H9 (cell line): Measurements from ENCODE around the gene SMYD5. TPM values are rescaled to one million over a fixed set of nuclear protein-coding genes. Genes with fewer than 3 reads are reported as not detected.

ENCODE experiments used
- DNase-seq: peaks from one replicate; pipeline ENCODE4 v3.0.0-alpha.2; 2017
- H2AFZ ChIP-seq: one replicate; pipeline ENCODE4 v1.6.1; 2013; ENCODE audit warnings: mild to moderate bottlenecking, low read length, control low read depth, moderate library complexity
- H2AK5ac ChIP-seq: 2 replicates; pipeline ENCODE4 v1.6.1; 2013; ENCODE audit warnings: low read length, control low read depth, mixed read lengths; ENCODE audit not compliant: insufficient read length
- H2BK120ac ChIP-seq: one replicate; pipeline ENCODE4 v1.6.1; 2013; ENCODE audit warnings: low read depth, mild to moderate bottlenecking, low read length, control low read depth, inconsistent platforms; ENCODE audit not compliant: poor library complexity, severe bottlenecking
- H2BK12ac ChIP-seq: 2 replicates; pipeline ENCODE4 v1.6.1; 2013; ENCODE audit warnings: low read length, control low read depth, mixed read lengths, low read depth; ENCODE audit not compliant: insufficient read length
- H2BK15ac ChIP-seq: 2 replicates; pipeline ENCODE4 v1.6.1; 2013; ENCODE audit warnings: low read depth, low read length, control low read depth
- H2BK20ac ChIP-seq: one replicate; pipeline ENCODE4 v1.6.1; 2013; ENCODE audit warnings: low read depth, mild to moderate bottlenecking, low read length, control low read depth, inconsistent platforms; ENCODE audit not compliant: poor library complexity, severe bottlenecking
- H2BK5ac ChIP-seq: 2 replicates; pipeline ENCODE4 v1.6.1; 2013; ENCODE audit warnings: low read length, control low read depth, mixed read lengths; ENCODE audit not compliant: insufficient read length
- H3K14ac ChIP-seq: 2 replicates; pipeline ENCODE4 v1.6.1; 2013; ENCODE audit warnings: low read length, control low read depth; ENCODE audit not compliant: insufficient read depth
- H3K18ac ChIP-seq: 2 replicates; pipeline ENCODE4 v1.6.1; 2013; ENCODE audit warnings: low read depth, mild to moderate bottlenecking, mixed read lengths, low read length, control low read depth; ENCODE audit not compliant: insufficient read length
- H3K23ac ChIP-seq: 2 replicates; pipeline ENCODE4 v1.6.1; 2013; ENCODE audit warnings: low read length, control low read depth, mixed read lengths, low read depth; ENCODE audit not compliant: insufficient read length
- H3K23me2 ChIP-seq: 2 replicates; pipeline ENCODE4 v1.6.1; 2013; ENCODE audit warnings: low read depth, mild to moderate bottlenecking, mixed read lengths, low read length, control low read depth; ENCODE audit not compliant: insufficient read length, poor library complexity, severe bottlenecking
- H3K27ac ChIP-seq: 2 replicates; pipeline ENCODE4 v1.5.1; 2013; ENCODE audit warnings: low read length, control low read depth, mixed read lengths, low read depth; ENCODE audit not compliant: insufficient read length
- H3K27me3 ChIP-seq: 2 replicates; pipeline ENCODE4 v1.6.1; 2013; ENCODE audit warnings: low read length, control low read depth, inconsistent platforms; ENCODE audit not compliant: insufficient read depth
- H3K4ac ChIP-seq: 2 replicates; pipeline ENCODE4 v1.6.1; 2013; ENCODE audit warnings: low read depth, mild to moderate bottlenecking, control low read depth, inconsistent platforms, low read length, moderate library complexity
- H3K4me1 ChIP-seq: 2 replicates; pipeline ENCODE4 v1.6.1; 2013; ENCODE audit warnings: low read length, control low read depth, inconsistent platforms; ENCODE audit not compliant: insufficient read depth
- H3K4me2 ChIP-seq: 2 replicates; pipeline ENCODE4 v1.6.1; 2013; ENCODE audit warnings: low read length, control low read depth, mixed read lengths; ENCODE audit not compliant: insufficient read length, insufficient read depth
- H3K56ac ChIP-seq: 2 replicates; pipeline ENCODE4 v1.6.1; 2013; ENCODE audit warnings: low read depth, mild to moderate bottlenecking, mixed read lengths, low read length, control low read depth; ENCODE audit not compliant: insufficient read length
- H3K79me1 ChIP-seq: 2 replicates; pipeline ENCODE4 v1.6.1; 2013; ENCODE audit warnings: low read depth, mild to moderate bottlenecking, moderate library complexity, low read length, control low read depth, inconsistent platforms; ENCODE audit not compliant: insufficient read depth, poor library complexity, severe bottlenecking
- H3K79me2 ChIP-seq: 2 replicates; pipeline ENCODE4 v1.6.1; 2013; ENCODE audit warnings: low read length, control low read depth, inconsistent platforms; ENCODE audit not compliant: insufficient read depth
- H3K9ac ChIP-seq: 2 replicates; pipeline ENCODE4 v1.6.1; 2013; ENCODE audit warnings: low read length, control low read depth, mixed read lengths; ENCODE audit not compliant: insufficient read length; ENCODE audit errors: extremely low read depth
- H3K9me3 ChIP-seq: one replicate; pipeline ENCODE4 v1.6.1; 2013; ENCODE audit warnings: low read depth, low read length, inconsistent platforms; ENCODE audit not compliant: control insufficient read depth
- H3T11ph ChIP-seq: one replicate; pipeline ENCODE4 v1.6.1; 2013; ENCODE audit warnings: mild to moderate bottlenecking, low read length, control low read depth, inconsistent platforms
- H4K20me1 ChIP-seq: one replicate; pipeline ENCODE4 v1.6.1; 2013; ENCODE audit not compliant: control insufficient read depth, insufficient read length, insufficient read depth
- H4K5ac ChIP-seq: 2 replicates; pipeline ENCODE4 v1.6.1; 2013; ENCODE audit warnings: low read depth, mild to moderate bottlenecking, mixed read lengths, low read length, control low read depth; ENCODE audit not compliant: insufficient read length
- H4K8ac ChIP-seq: replicated peaks from 2 replicates; pipeline ENCODE4 v1.6.1; 2013; ENCODE audit warnings: low read length, control low read depth, mixed read lengths, low read depth; ENCODE audit not compliant: insufficient read length
- H4K91ac ChIP-seq: 2 replicates; pipeline ENCODE4 v1.6.1; 2013; ENCODE audit warnings: low read depth, mild to moderate bottlenecking, moderate library complexity, mixed read lengths, low read length, control low read depth; ENCODE audit not compliant: insufficient read length
- H3K27ac Mint-ChIP-seq, 3 experiments: 2 replicates in 2 of 3; 3 replicates in 1 of 3; pipeline ENCODE4 v1.8.0; 2020 to 2021; ENCODE audit warnings: mixed read lengths in 3 of 3, mild to moderate bottlenecking in 1 of 3, moderate library complexity in 1 of 3
- H3K27me3 Mint-ChIP-seq: 2 replicates; pipeline ENCODE4 v1.8.0; 2021; ENCODE audit warnings: low read depth, mild to moderate bottlenecking, moderate library complexity, mixed read lengths
- H3K36me3 Mint-ChIP-seq, 3 experiments: 2 replicates in 2 of 3; 3 replicates in 1 of 3; pipeline ENCODE4 v1.8.0; 2020 to 2021; ENCODE audit warnings: low read depth in 3 of 3, mixed read lengths in 3 of 3; ENCODE audit not compliant: insufficient read depth in 1 of 3
- H3K4me1 Mint-ChIP-seq, 2 experiments: 2 replicates each; pipeline ENCODE4 v1.8.0; 2020; ENCODE audit warnings: mixed read lengths in 2 of 2
- H3K4me3 Mint-ChIP-seq, 2 experiments: 2 replicates in 1 of 2; 3 replicates in 1 of 2; pipeline ENCODE4 v1.8.0; 2020 to 2021; ENCODE audit warnings: mild to moderate bottlenecking in 2 of 2, mixed read lengths in 2 of 2, moderate library complexity in 1 of 2
- H3K9me3 Mint-ChIP-seq, 2 experiments: 2 replicates in 1 of 2; 3 replicates in 1 of 2; pipeline ENCODE4 v1.8.0; 2020; ENCODE audit warnings: mild to moderate bottlenecking in 2 of 2, mixed read lengths in 2 of 2, moderate library complexity in 1 of 2
- CTCF ChIP-seq: fragments of 200-600 bp; sonication (generic); conservative IDR thresholded peaks from 3 replicates; pipeline ENCODE4 v1.8.0; 2021; ENCODE audit warnings: antibody characterized with exemption, mild to moderate bottlenecking
- WGBS: extraction: QIAGEN DNeasy Blood & Tissue Kit; methylation state at CpG from one replicate; pipeline ENCODE4 v1.1.7; 2013; ENCODE audit warnings: missing lambda C conversion rate, low lambda C conversion rate, mixed read lengths; ENCODE audit not compliant: insufficient read length; ENCODE audit errors: extremely low coverage; 5-methylcytosine and 5-hydroxymethylcytosine counted together
- total RNA-seq: library from RNA; stranded (reverse); gene quantifications from 2 replicates; pipeline ENCODE4 v1.2.1, GENCODE V29; 2021

The SMYD5 gene
- total RNA-seq, 1 experiment from 2014 or later: 45.2 TPM

GRCh38 chr2:73177645-73178255, 36.3 kb upstream of the SMYD5 start:
- no peak overlapping the region for H2AFZ ChIP-seq
- no CpG with 5 or more reads among the region's 12 CpGs for WGBS

More at GRCh38 chr2:73177645-73178255, 36.3 kb upstream of the SMYD5 start:
- Histone ChIP-seq H2BK15ac (no peak overlapping the region), H3K18ac (no peak overlapping the region), H2AK5ac (no peak overlapping the region), H3K9me3 (no peaks in the 10 kb centered on the region), H3K56ac (no peak overlapping the region), H3K79me1 (no peaks in the 10 kb centered on the region), H4K8ac (no peak overlapping the region), H3K14ac (no peak overlapping the region), H4K20me1 (no peaks in the 10 kb centered on the region), H2BK120ac (no peak overlapping the region), H3K79me2 (no peaks in the 10 kb centered on the region), H3T11ph (no peak overlapping the region), H3K4ac (no peak overlapping the region), H3K23ac (no peak overlapping the region), H3K23me2 (peaks cover 24% of the 10 kb centered on the region), H2BK5ac (no peak overlapping the region), H2BK20ac (no peak overlapping the region), H3K9ac (no peak overlapping the region), H3K4me1 (peaks cover 4% of the 10 kb centered on the region; the same call in 1 of the 2 replicates), H4K5ac (no peak overlapping the region), H4K91ac (no peak overlapping the region), H3K27me3 (peaks cover 29% of the 10 kb centered on the region), H2BK12ac (no peak overlapping the region), H3K4me2 (peak overlapping the region; percentile 69), H3K27ac (no peak overlapping the region)
- H3K4me1 Mint-ChIP-seq: peaks cover 19 to 25% of the 10 kb centered on the region in 2 experiments
- H3K36me3 Mint-ChIP-seq: no peaks in the 10 kb centered on the region
- H3K4me3 Mint-ChIP-seq: peak overlapping the region; percentile 72 to 92
- no peaks in the 10 kb centered on the region; a peak in 1 of 5 replicates for H3K9me3 Mint-ChIP-seq
- H3K27ac Mint-ChIP-seq: peak overlapping the region in 1 of 3 experiments; percentile 74; a peak in 1 of 7 replicates
- peak; percentile 53 for DNase-seq
- TF ChIP-seq CTCF: peak; percentile 33; the same call in 1 of the 3 replicates
- H3K27me3 Mint-ChIP-seq: peaks cover 96% of the 10 kb centered on the region
